Peyer's patch (tissue), 4 donors: ENCODE measurements around the gene ADNP2. TPM values are rescaled to one million over a fixed set of nuclear protein-coding genes. Genes with fewer than 3 reads are reported as not detected.

ENCODE experiments used
- DNase-seq, 3 donors: peaks; one replicate each; pipeline ENCODE4 v3.0.0-alpha.2; 2017 to 2019
- H3K27ac ChIP-seq, 4 donors: fragments of 200-600 bp; sonication (generic); one replicate each; pipeline ENCODE4 v1.5.1; 2016 to 2019
- H3K27me3 ChIP-seq, 2 donors: fragments of 200-600 bp; sonication (generic); one replicate each; pipeline ENCODE4 v1.5.1; 2019
- H3K36me3 ChIP-seq, 3 donors: fragments of 200-600 bp; sonication (generic); one replicate each; pipeline ENCODE4 v1.5.1; 2016 to 2019
- H3K4me1 ChIP-seq, 4 donors: fragments of 200-600 bp; sonication (generic); one replicate each; pipeline ENCODE4 v1.5.1; 2016 to 2019
- H3K4me3 ChIP-seq, 4 donors: fragments of 200-600 bp; sonication (generic); 1 replicate in 3 of 4; 2 replicates in 1 of 4; pipeline ENCODE4 v1.5.1; 2016 to 2019; ENCODE audit warnings: mild to moderate bottlenecking in 1 of 4
- H3K9me3 ChIP-seq, 4 donors: fragments of 200-600 bp; sonication (generic); one replicate each; pipeline ENCODE4 v1.5.1; 2016 to 2019; ENCODE audit warnings: mild to moderate bottlenecking in 1 of 4
- POLR2A ChIP-seq, 2 donors: fragments of 450-650 bp; IDR thresholded peaks; one replicate each; pipeline ENCODE4 v1.5.1; 2017; ENCODE audit warnings: antibody characterized with exemption in 2 of 2, mild to moderate bottlenecking in 2 of 2, moderate library complexity in 2 of 2
- total RNA-seq, 4 donors: library from RNA; depleted of rRNA; stranded (reverse); fragments of >200 nt; gene quantifications; one replicate each; pipeline ENCODE4 v1.1.0, GENCODE V29; 2016
- TF ChIP-seq, protein P1 (sequence below), 6 experiments: fragments of 450-650 bp in 4 of 6; fragments of 200-600 bp in 2 of 6; sonication (generic) in 1 of 6; IDR thresholded peaks; one replicate each; pipeline ENCODE4 v1.5.1; 2017 to 2019; ENCODE audit warnings: antibody characterized with exemption in 6 of 6, mild to moderate bottlenecking in 3 of 6, moderate library complexity in 1 of 6

ADNP2 gene
- total RNA-seq, 4 donors from 2014 or later: 18.9 to 26.7 (median 24.0) TPM

GRCh38 chr18:80145196-80145804, 36.2 kb downstream of the ADNP2 start:
- Histone ChIP-seq H3K9me3 (no peaks in the 10 kb centered on the region), H3K27ac (peak overlapping the region in 1 of 4 donors; percentile 14), H3K4me3 (no peak overlapping the region), H3K36me3 (no peaks in the 10 kb centered on the region), H3K4me1 (peaks cover 0 to 11% (median 0%) of the 10 kb centered on the region in 4 donors), H3K27me3 (no peaks in the 10 kb centered on the region)
- no peak for DNase-seq
- TF ChIP-seq, protein P1, sequence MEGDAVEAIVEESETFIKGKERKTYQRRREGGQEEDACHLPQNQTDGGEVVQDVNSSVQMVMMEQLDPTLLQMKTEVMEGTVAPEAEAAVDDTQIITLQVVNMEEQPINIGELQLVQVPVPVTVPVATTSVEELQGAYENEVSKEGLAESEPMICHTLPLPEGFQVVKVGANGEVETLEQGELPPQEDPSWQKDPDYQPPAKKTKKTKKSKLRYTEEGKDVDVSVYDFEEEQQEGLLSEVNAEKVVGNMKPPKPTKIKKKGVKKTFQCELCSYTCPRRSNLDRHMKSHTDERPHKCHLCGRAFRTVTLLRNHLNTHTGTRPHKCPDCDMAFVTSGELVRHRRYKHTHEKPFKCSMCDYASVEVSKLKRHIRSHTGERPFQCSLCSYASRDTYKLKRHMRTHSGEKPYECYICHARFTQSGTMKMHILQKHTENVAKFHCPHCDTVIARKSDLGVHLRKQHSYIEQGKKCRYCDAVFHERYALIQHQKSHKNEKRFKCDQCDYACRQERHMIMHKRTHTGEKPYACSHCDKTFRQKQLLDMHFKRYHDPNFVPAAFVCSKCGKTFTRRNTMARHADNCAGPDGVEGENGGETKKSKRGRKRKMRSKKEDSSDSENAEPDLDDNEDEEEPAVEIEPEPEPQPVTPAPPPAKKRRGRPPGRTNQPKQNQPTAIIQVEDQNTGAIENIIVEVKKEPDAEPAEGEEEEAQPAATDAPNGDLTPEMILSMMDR (IDR thresholded peaks at IDR 0.05): no peak
- no peak for TF ChIP-seq POLR2A (IDR thresholded peaks at IDR 0.05)

- TF ChIP-seq POLR2A (IDR thresholded peaks at IDR 0.05): no peak
- TF ChIP-seq, protein P1 (IDR thresholded peaks at IDR 0.05): no peak
- no peaks in the 10 kb centered on the region for H3K9me3 ChIP-seq
- no peaks in the 10 kb centered on the region for H3K27me3 ChIP-seq
- peaks cover 0 to 11% (median 0%) of the 10 kb centered on the region in 4 donors for H3K4me1 ChIP-seq
- no peaks in the 10 kb centered on the region for H3K36me3 ChIP-seq
- peak overlapping the region; percentile 47 to 58 (median 52) for H3K4me3 ChIP-seq
- H3K27ac ChIP-seq: peak overlapping the region in 1 of 4 donors; percentile 33
- DNase-seq: no peak
Measured at GRCh38 chr18:80147037-80147417, 38.0 kb downstream of the ADNP2 start.

GRCh38 chr18:80147418-80148325, 38.6 kb downstream of the ADNP2 start:
- no peaks in the 10 kb centered on the region for H3K27me3 ChIP-seq
- peak; percentile 82 to 92 (median 83) for DNase-seq
- H3K9me3 ChIP-seq: no peaks in the 10 kb centered on the region
- H3K36me3 ChIP-seq: no peaks in the 10 kb centered on the region
- peak overlapping the region in 3 of 4 donors; percentile 28 to 40 (median 30) for H3K27ac ChIP-seq
- TF ChIP-seq POLR2A (IDR thresholded peaks at IDR 0.05): peak in 1 of 2 donors; percentile 44
- TF ChIP-seq, protein P1 (IDR thresholded peaks at IDR 0.05): no peak
- H3K4me3 ChIP-seq: peak overlapping the region; percentile 47 to 58 (median 52)
- peaks cover 0 to 11% (median 0%) of the 10 kb centered on the region in 4 donors for H3K4me1 ChIP-seq

- Histone ChIP-seq H3K4me1 (peaks cover 0 to 11% (median 0%) of the 10 kb centered on the region in 4 donors), H3K27ac (peak overlapping the region in 3 of 4 donors; percentile 7 to 40 (median 30)), H3K4me3 (peak overlapping the region; percentile 47 to 58 (median 52)), H3K9me3 (no peaks in the 10 kb centered on the region), H3K36me3 (no peaks in the 10 kb centered on the region), H3K27me3 (no peaks in the 10 kb centered on the region)
- TF ChIP-seq POLR2A (IDR thresholded peaks at IDR 0.05): no peak
- TF ChIP-seq, protein P1 (IDR thresholded peaks at IDR 0.05): no peak
- no peak for DNase-seq
Measured at GRCh38 chr18:80148326-80149199, 39.5 kb downstream of the ADNP2 start.

GRCh38 chr18:80149667-80150066, 40.6 kb downstream of the ADNP2 start:
- H3K4me1 ChIP-seq: peaks cover 0 to 11% (median 0%) of the 10 kb centered on the region in 4 donors
- no peaks in the 10 kb centered on the region for H3K27me3 ChIP-seq
- TF ChIP-seq POLR2A (IDR thresholded peaks at IDR 0.05): no peak
- TF ChIP-seq, protein P1 (IDR thresholded peaks at IDR 0.05): no peak
- H3K36me3 ChIP-seq: no peaks in the 10 kb centered on the region
- H3K27ac ChIP-seq: no peak overlapping the region
- no peaks in the 10 kb centered on the region for H3K9me3 ChIP-seq
- DNase-seq: no peak
- H3K4me3 ChIP-seq: no peak overlapping the region
